A549 (cell line): ENCODE data around the gene SIRPD.

Source experiments
- CBX8 ChIP-seq: fragments of 200-600 bp; sonication (generic); IDR thresholded peaks from 2 replicates; pipeline ENCODE4 v1.6.1; 2016
- MAZ ChIP-seq: fragments of 150-350 bp; IDR thresholded peaks from 2 replicates; pipeline ENCODE4 v1.6.1; 2014; ENCODE audit warnings: antibody characterized with exemption, low read depth, low read length, borderline replicate concordance
- SMC3 ChIP-seq: fragments of >200 bp; sonication (Bioruptor Twin); formaldehyde crosslinking; IDR thresholded peaks from 3 replicates; pipeline ENCODE4 v1.6.1; 2018; ENCODE audit warnings: inconsistent platforms

DNA sequence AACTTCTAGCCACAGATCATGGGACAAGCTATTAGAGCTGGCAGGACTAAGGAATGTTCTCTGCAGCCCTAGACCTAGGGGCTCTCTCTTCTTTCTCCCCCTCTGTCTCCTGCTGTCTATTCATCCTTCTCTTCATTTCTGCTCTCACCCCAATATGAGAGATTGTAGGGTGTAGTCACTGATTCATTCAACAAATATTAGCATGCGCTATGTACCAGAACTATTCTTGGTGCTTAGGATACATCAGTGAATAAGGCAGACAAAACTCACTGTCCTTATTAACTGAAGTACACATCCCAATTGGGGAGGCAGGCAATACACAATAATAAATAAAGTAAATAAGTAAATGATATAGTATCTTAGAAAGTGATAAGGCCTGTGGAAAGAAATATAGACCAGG is 51.6 kb downstream of the SIRPD start:
- TF ChIP-seq CBX8 (no peak), SMC3 (no peak), MAZ (no peak)
